Prostate gland (tissue), 2 donors: ENCODE data around the gene CA9. TPM values are rescaled to one million over a fixed set of nuclear protein-coding genes. Genes with fewer than 3 reads are reported as not detected.

Source experiments
- DNase-seq: peaks from one replicate; pipeline ENCODE4 v3.0.0-alpha.2; 2019; ENCODE audit warnings: low spot score
- H3K27ac ChIP-seq, 2 donors: fragments of 200-600 bp; sonication (generic); 2 replicates each; pipeline ENCODE4 v1.5.1; 2017 to 2019
- H3K27me3 ChIP-seq: fragments of 200-600 bp; sonication (generic); replicated peaks from 2 replicates; pipeline ENCODE4 v1.5.1; 2019; ENCODE audit not compliant: insufficient read depth
- H3K36me3 ChIP-seq, 2 donors: fragments of 200-600 bp; sonication (generic); 1 replicate in 1 of 2; 2 replicates in 1 of 2; pipeline versions ENCODE4 v1.5.1 to v1.8.1; 2017 to 2019
- H3K4me1 ChIP-seq: fragments of 200-600 bp; sonication (generic); replicated peaks from 2 replicates; pipeline ENCODE4 v1.5.1; 2019
- H3K4me3 ChIP-seq, 2 donors: fragments of 200-600 bp; sonication (generic); 2 replicates each; pipeline ENCODE4 v1.5.1; 2017 to 2019
- H3K9me3 ChIP-seq: fragments of 200-600 bp; sonication (generic); 2 replicates; pipeline ENCODE4 v1.5.1; 2017
- POLR2A ChIP-seq: fragments of 450-650 bp; IDR thresholded peaks from one replicate; pipeline ENCODE4 v1.6.1; 2016; ENCODE audit warnings: antibody characterized with exemption, mild to moderate bottlenecking
- POLR2AphosphoS5 ChIP-seq: sonication (generic); formaldehyde crosslinking; IDR thresholded peaks from one replicate; pipeline ENCODE4 v1.6.1; 2017; ENCODE audit warnings: antibody characterized with exemption
- WGBS: methylation state at CpG from one replicate; pipeline ENCODE4 v1.1.5; 2018; 5-methylcytosine and 5-hydroxymethylcytosine counted together
- intact Hi-C: fragments of 100-400 bp; cut with DNase I; formaldehyde crosslinking; loops from one replicate; pipeline ENCODE4 v1.14.2; 2022
- total RNA-seq, 2 donors: library from RNA; depleted of rRNA; stranded (reverse); fragments of >200 nt; gene quantifications; one replicate each; pipeline ENCODE4 v1.1.0, GENCODE V29; 2016
- TF ChIP-seq, protein P1 (sequence below), 4 experiments: fragments of 200-600 bp in 2 of 4; fragments of 450-650 bp in 2 of 4; sonication (generic) in 2 of 4; IDR thresholded peaks; 1 replicate in 3 of 4; 2 replicates in 1 of 4; pipeline ENCODE4 v1.5.1; 2016 to 2019; ENCODE audit warnings: antibody characterized with exemption in 4 of 4, mild to moderate bottlenecking in 2 of 4, moderate library complexity in 2 of 4

CA9 gene
- total RNA-seq, 2 donors from 2014 or later, result not detected

DNA sequence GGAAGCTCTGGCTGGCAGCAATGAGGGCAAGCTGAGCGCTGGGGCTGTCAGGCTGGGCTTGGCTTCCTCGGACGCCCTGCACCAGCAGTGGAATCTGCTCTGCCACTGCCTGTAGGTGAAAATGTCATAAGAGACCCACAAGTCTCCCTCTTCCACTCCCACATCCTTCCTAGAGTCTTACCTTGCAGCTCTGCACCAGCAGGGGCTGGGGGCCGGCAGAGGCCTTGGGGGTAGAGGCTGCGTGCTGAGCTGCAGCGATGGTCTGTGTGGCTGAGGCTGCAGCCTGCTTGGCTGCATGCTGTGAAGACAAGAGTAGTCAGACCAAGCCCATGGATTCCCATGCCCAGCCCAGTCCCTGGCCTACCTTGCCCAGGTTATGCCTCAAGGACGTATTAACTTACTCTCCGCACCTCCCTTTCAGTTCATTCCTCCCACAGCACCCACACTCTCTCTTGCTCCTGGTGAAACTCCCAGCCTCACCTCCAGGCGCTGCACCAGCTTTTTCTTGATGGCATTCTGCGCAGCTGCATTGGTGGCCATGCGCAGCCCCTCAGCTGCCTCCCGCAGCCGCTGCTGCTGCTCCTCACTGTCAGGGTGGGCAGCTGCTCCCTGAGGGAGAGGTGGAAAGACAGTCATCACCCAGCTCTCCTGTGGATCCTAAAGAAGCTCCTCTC, 41.0 kb downstream of the CA9 start:
- TF ChIP-seq POLR2AphosphoS5 (no peak), POLR2A (no peak)
- TF ChIP-seq, protein P1, sequence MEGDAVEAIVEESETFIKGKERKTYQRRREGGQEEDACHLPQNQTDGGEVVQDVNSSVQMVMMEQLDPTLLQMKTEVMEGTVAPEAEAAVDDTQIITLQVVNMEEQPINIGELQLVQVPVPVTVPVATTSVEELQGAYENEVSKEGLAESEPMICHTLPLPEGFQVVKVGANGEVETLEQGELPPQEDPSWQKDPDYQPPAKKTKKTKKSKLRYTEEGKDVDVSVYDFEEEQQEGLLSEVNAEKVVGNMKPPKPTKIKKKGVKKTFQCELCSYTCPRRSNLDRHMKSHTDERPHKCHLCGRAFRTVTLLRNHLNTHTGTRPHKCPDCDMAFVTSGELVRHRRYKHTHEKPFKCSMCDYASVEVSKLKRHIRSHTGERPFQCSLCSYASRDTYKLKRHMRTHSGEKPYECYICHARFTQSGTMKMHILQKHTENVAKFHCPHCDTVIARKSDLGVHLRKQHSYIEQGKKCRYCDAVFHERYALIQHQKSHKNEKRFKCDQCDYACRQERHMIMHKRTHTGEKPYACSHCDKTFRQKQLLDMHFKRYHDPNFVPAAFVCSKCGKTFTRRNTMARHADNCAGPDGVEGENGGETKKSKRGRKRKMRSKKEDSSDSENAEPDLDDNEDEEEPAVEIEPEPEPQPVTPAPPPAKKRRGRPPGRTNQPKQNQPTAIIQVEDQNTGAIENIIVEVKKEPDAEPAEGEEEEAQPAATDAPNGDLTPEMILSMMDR (IDR thresholded peaks at IDR 0.05), result no peak
- no peaks in the 10 kb centered on the region for H3K4me1 ChIP-seq
- H3K4me3 ChIP-seq, result no peak overlapping the region
- DNase-seq, result no peak
- intact Hi-C loops, result no loop called here
- H3K36me3 ChIP-seq, result peaks cover 62 to 74% of the 10 kb centered on the region in 2 donors
- WGBS, result 92% methylated on average over 13 of the region's 13 CpGs
- H3K27me3 ChIP-seq, result no peaks in the 10 kb centered on the region
- no peak overlapping the region for H3K27ac ChIP-seq
- no peaks in the 10 kb centered on the region for H3K9me3 ChIP-seq

DNA sequence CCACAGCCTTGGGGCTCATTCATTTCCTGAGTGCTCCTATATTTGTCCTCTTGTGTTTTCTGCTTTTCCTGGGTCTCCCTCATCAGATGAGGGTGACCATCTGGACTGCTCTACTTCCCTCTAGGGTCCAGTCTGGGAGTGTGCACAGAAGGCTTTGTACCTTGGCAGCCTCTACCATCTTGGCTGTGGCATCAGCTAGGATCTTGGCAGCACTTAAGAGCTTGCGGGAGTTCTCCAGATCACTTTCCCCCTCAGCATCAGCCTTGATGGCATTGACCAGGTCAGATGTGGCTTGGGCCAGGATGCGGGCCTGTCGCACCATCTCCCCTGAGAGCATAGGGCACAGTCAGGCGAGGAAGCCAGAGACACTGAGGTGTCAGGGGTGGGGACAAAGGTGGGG, 42.5 kb downstream of the CA9 start:
- intact Hi-C loops, result no loop called here
- Histone ChIP-seq H3K4me3 (no peak overlapping the region), H3K4me1 (no peaks in the 10 kb centered on the region), H3K36me3 (peaks cover 64 to 76% of the 10 kb centered on the region in 2 donors), H3K27me3 (no peaks in the 10 kb centered on the region), H3K27ac (no peak overlapping the region), H3K9me3 (no peaks in the 10 kb centered on the region)
- WGBS, result 81% methylated on average over 4 of the region's 4 CpGs
- DNase-seq, result no peak
- TF ChIP-seq POLR2AphosphoS5, result peak; percentile 10
- TF ChIP-seq, protein P1 (IDR thresholded peaks at IDR 0.05), result no peak

DNA sequence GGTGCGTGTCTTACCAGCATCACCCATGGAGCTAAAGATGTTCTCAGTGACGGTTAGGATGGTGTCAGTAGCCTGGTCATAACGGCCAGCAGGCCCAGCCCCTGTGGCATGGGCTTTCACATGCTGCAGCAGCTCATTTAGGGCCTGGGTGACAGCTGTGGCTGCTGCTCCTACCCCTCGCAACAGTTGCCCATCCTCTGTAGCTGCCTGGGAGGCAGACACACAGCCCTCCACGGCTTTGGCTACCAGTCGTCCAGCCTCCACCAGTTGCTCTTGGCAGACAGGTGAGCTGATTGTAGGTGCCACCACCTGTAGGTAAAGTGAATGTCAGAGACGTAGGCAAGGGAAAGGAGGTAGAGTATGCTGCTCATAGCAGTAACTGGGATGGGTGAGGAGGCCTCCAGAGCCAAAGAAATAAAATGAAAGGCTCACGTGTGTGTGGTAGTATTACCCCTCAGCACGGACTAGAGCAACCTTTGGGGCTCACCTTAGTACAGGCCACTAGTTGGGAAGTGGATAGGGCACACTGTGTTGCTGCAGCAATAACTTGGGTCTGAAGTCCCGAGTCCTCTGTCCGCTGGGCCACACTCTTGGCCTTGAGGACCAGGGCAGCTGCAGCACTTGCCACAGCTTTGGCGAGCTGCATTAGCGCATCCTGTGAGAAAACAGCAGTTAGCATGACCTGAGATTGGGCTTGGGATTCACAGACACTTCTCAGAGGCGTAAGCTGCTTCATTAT, 43.6 kb downstream of the CA9 start:
- H3K27ac ChIP-seq, result no peak overlapping the region
- no peak for DNase-seq
- whole genome bisulfite sequencing, result 88% methylated on average over 14 of the region's 14 CpGs
- no peak overlapping the region for H3K4me3 ChIP-seq
- H3K4me1 ChIP-seq, result no peaks in the 10 kb centered on the region
- no peak for TF ChIP-seq POLR2AphosphoS5
- TF ChIP-seq POLR2A, result no peak
- H3K9me3 ChIP-seq, result no peaks in the 10 kb centered on the region
- no peaks in the 10 kb centered on the region for H3K27me3 ChIP-seq
- H3K36me3 ChIP-seq, result peaks cover 55 to 66% of the 10 kb centered on the region in 2 donors
- intact Hi-C loops, result no loop called here

DNA sequence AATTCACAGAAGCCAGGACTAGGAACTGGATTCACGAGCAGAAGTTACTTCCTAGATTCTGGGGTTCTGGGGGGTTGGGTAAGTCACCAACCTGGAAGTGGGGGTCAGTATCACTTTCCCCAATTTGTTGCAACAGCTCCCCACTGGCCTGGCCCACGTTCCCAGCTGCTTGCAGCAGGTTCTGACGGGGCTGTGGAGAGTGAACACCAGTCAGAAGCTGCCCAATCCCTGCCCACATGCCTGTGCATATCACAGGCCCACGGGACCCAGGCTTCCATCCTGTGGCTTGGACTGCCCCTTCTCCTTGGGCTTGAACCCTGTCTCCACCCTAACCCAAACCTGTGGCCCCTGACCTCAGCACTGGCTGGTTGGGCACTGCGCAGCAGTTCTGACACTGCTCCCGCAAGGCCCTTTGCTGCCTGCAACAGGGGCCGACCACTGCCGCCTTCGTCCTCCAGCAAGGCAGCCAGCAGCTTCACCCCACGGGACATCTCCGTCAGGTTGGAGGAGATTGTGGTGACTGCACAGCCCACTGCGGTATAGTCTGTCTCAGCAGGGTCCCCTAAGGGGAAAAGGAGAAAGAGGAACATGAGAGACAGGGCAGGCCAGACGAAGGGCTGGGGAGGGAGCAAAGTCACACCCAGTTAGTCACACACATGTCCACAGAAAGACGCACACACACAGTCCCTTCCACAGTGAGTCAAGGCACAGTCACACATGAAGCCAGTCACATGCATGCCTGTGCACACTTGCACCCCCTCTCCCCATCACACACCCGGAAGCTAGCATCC, 45.2 kb downstream of the CA9 start:
- 92% methylated on average over 15 of the region's 15 CpGs for WGBS
- Histone ChIP-seq H3K4me3 (no peak overlapping the region), H3K27me3 (no peaks in the 10 kb centered on the region), H3K4me1 (no peaks in the 10 kb centered on the region), H3K27ac (no peak overlapping the region), H3K36me3 (peaks cover 54% of the 10 kb centered on the region in 2 donors), H3K9me3 (no peaks in the 10 kb centered on the region)
- intact Hi-C loops, result no loop called here
- DNase-seq, result no peak
- TF ChIP-seq, protein P1 (IDR thresholded peaks at IDR 0.05), result no peak
- TF ChIP-seq POLR2AphosphoS5 (no peak), POLR2A (no peak)

- no peak for TF ChIP-seq POLR2A
- no peak for TF ChIP-seq POLR2AphosphoS5
- TF ChIP-seq, protein P1 (IDR thresholded peaks at IDR 0.05), result no peak
- WGBS, result 96% methylated on average over 4 of the region's 4 CpGs
- intact Hi-C loops, result no loop called here
- no peaks in the 10 kb centered on the region for H3K9me3 ChIP-seq
- DNase-seq, result no peak
- H3K27me3 ChIP-seq, result no peaks in the 10 kb centered on the region
- H3K27ac ChIP-seq, result no peak overlapping the region
- H3K36me3 ChIP-seq, result peaks cover 51 to 58% of the 10 kb centered on the region in 2 donors
- no peaks in the 10 kb centered on the region for H3K4me1 ChIP-seq
- no peak overlapping the region for H3K4me3 ChIP-seq
Observed at GRCh38 chr9:35719546-35719945, 45.8 kb downstream of the CA9 start.
